Sigmoid colon (tissue), 7 donors: ENCODE measurements around the gene CLEC4D. TPM values are rescaled to one million over a fixed set of nuclear protein-coding genes. Genes with fewer than 3 reads are reported as not detected.

Source experiments
- DNase-seq: peaks from one replicate; pipeline ENCODE4 v3.0.0-alpha.2; 2019
- H3K27ac ChIP-seq, 4 donors: fragments of 200-600 bp; sonication (generic); one replicate each; pipeline ENCODE4 v1.5.1; 2016 to 2019; ENCODE audit warnings: mild to moderate bottlenecking in 1 of 4
- H3K27me3 ChIP-seq, 3 donors: fragments of 200-600 bp; sonication (generic); one replicate each; pipeline ENCODE4 v1.5.1; 2019; ENCODE audit warnings: mild to moderate bottlenecking in 1 of 3
- H3K36me3 ChIP-seq, 4 donors: fragments of 200-600 bp; sonication (generic); one replicate each; pipeline ENCODE4 v1.5.1; 2016 to 2019
- H3K4me1 ChIP-seq, 4 donors: fragments of 200-600 bp; sonication (generic); one replicate each; pipeline ENCODE4 v1.5.1; 2017 to 2019
- H3K4me3 ChIP-seq, 4 donors: fragments of 200-600 bp; sonication (generic); one replicate each; pipeline ENCODE4 v1.5.1; 2017 to 2019; ENCODE audit warnings: mild to moderate bottlenecking in 2 of 4, moderate library complexity in 1 of 4
- H3K9me3 ChIP-seq, 4 donors: fragments of 200-600 bp in 3 of 4; sonication (generic) in 3 of 4; one replicate each; pipeline versions ENCODE4 v1.5.1 to v1.6.1; 2013 to 2019
- CTCF ChIP-seq, 4 experiments: fragments of 450-650 bp in 3 of 4; fragments of 200-600 bp in 1 of 4; IDR thresholded peaks; one replicate each; pipeline ENCODE4 v1.5.1; 2016 to 2019; ENCODE audit warnings: antibody characterized with exemption in 4 of 4, mild to moderate bottlenecking in 3 of 4, moderate library complexity in 2 of 4
- EP300 ChIP-seq, 4 donors: sonication (generic); formaldehyde crosslinking; IDR thresholded peaks; one replicate each; pipeline ENCODE4 v1.6.1; 2017; ENCODE audit warnings: antibody characterized with exemption in 4 of 4
- POLR2A ChIP-seq, 2 donors: fragments of 450-650 bp; IDR thresholded peaks; one replicate each; pipeline ENCODE4 v1.6.1; 2016; ENCODE audit warnings: antibody characterized with exemption in 2 of 2, mild to moderate bottlenecking in 2 of 2, moderate library complexity in 2 of 2
- POLR2AphosphoS5 ChIP-seq, 4 donors: sonication (generic); formaldehyde crosslinking; IDR thresholded peaks; one replicate each; pipeline ENCODE4 v1.6.1; 2017; ENCODE audit warnings: antibody characterized with exemption in 4 of 4
- WGBS, 2 donors: extraction: QIAGEN DNeasy Blood & Tissue Kit; methylation state at CpG; one replicate each; pipeline ENCODE4 v1.1.7; 2013; 5-methylcytosine and 5-hydroxymethylcytosine counted together
- intact Hi-C: fragments of 100-400 bp; cut with DNase I; formaldehyde crosslinking; loops from one replicate; pipeline ENCODE4 v1.15.1; 2023
- polyA plus RNA-seq, 3 donors: library from polyadenylated mRNA; stranded (reverse); fragments of 200-250 nt; gene quantifications; one replicate each; pipeline ENCODE4 v1.2.3, GENCODE V29; 2013
- total RNA-seq, 4 donors: library from RNA; depleted of rRNA; stranded (reverse); fragments of >200 nt; gene quantifications; one replicate each; pipeline ENCODE4 v1.1.0, GENCODE V29; 2016
- donor health status: healthy with polysubstance abuse.
- donor health status: Bipolar disorder and iron deficiency.
- donor health status: healthy.

The CLEC4D gene
- total and polyA plus RNA-seq, 7 donors = 0.12 to 0.55 (median 0.29) TPM; not detected in 3

DNA sequence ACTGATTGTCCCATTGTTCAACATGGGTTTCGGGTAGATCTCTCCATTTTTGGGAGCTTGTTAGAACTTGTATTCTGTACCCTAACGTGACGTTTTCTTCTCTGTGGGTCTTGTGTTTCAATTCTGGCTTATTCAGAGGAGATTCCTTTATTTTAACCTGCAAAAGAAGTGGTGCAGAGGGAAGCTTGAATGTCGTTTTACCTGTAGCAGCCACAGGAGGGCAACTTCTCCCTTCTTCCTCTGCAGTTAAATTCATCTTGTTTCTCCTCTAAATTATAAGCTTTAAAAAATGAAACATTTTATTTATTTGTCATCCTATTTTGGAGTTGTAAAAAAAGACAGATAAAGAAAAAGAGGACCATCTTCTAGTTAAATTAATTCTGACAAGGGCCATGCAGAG is 13.7 kb upstream of the CLEC4D start:
- H3K4me3 ChIP-seq = no peak overlapping the region
- no peak overlapping the region for H3K27ac ChIP-seq
- H3K27me3 ChIP-seq = no peaks in the 10 kb centered on the region
- intact Hi-C loops = no loop called here
- no peaks in the 10 kb centered on the region for H3K4me1 ChIP-seq
- no peaks in the 10 kb centered on the region for H3K36me3 ChIP-seq
- no peak for DNase-seq
- 44 to 51% methylated on average over 4 of the region's 4 CpGs for WGBS, 2 donors
- H3K9me3 ChIP-seq = no peaks in the 10 kb centered on the region
- TF ChIP-seq POLR2AphosphoS5 (IDR thresholded peaks at IDR 0.05) (no peak), CTCF (IDR thresholded peaks at IDR 0.05) (no peak), EP300 (IDR thresholded peaks at IDR 0.05) (no peak), POLR2A (IDR thresholded peaks at IDR 0.05) (no peak)

- Histone ChIP-seq H3K36me3 (no peaks in the 10 kb centered on the region), H3K27me3 (no peaks in the 10 kb centered on the region), H3K4me1 (no peaks in the 10 kb centered on the region), H3K27ac (no peak overlapping the region), H3K4me3 (no peak overlapping the region), H3K9me3 (no peaks in the 10 kb centered on the region)
- DNase-seq = no peak
- intact Hi-C loops = no loop called here
- WGBS, 2 donors = 53 to 58% methylated on average over 3 of the region's 3 CpGs
- TF ChIP-seq POLR2A (IDR thresholded peaks at IDR 0.05) = no peak
- no peak for TF ChIP-seq CTCF (IDR thresholded peaks at IDR 0.05)
- TF ChIP-seq POLR2AphosphoS5 (IDR thresholded peaks at IDR 0.05) = no peak
- TF ChIP-seq EP300 (IDR thresholded peaks at IDR 0.05) = no peak
Measured at GRCh38 chr12:8501720-8502119, 11.6 kb upstream of the CLEC4D start.

- 89 to 91% methylated on average over 1 of the region's 1 CpG for WGBS, 2 donors
- intact Hi-C loops = no loop called here
Measured at GRCh38 chr12:8504351-8504750, 9.0 kb upstream of the CLEC4D start.

DNA sequence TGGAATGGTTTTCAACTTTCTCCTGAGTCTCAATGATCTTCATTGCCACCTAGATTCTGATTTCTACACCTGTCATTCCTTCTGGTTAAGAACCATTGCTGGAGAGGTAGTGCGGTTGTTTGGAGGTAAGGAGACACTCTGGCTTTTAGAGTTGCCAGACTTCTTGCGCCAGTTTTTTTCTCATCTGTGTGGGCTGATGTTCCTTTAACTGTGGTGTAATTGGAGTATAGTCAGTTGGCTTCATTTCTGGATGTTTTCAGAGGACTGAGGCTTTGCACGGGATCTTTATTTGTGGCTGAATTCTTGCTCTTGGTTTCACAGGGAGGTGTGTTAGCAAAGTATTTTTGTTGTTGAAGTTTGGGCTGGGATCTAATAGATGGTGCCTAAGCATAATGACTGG is 5.7 kb upstream of the CLEC4D start:
- no peaks in the 10 kb centered on the region for H3K4me1 ChIP-seq
- TF ChIP-seq POLR2AphosphoS5 (IDR thresholded peaks at IDR 0.05) (no peak), CTCF (IDR thresholded peaks at IDR 0.05) (no peak), EP300 (IDR thresholded peaks at IDR 0.05) (no peak), POLR2A (IDR thresholded peaks at IDR 0.05) (no peak)
- no peaks in the 10 kb centered on the region for H3K27me3 ChIP-seq
- intact Hi-C loops = no loop called here
- no peak overlapping the region for H3K4me3 ChIP-seq
- H3K9me3 ChIP-seq = no peaks in the 10 kb centered on the region
- no peak for DNase-seq
- H3K36me3 ChIP-seq = no peaks in the 10 kb centered on the region
- 84 to 94% methylated on average over 3 of the region's 3 CpGs for WGBS, 2 donors
- no peak overlapping the region for H3K27ac ChIP-seq

More at GRCh38 chr12:8504351-8504750, 9.0 kb upstream of the CLEC4D start:
- Histone ChIP-seq H3K4me1 (no peaks in the 10 kb centered on the region), H3K4me3 (no peak overlapping the region), H3K27me3 (no peaks in the 10 kb centered on the region), H3K9me3 (no peaks in the 10 kb centered on the region), H3K27ac (no peak overlapping the region), H3K36me3 (no peaks in the 10 kb centered on the region)
- no peak for DNase-seq
- no peak for TF ChIP-seq POLR2AphosphoS5 (IDR thresholded peaks at IDR 0.05)
- no peak for TF ChIP-seq POLR2A (IDR thresholded peaks at IDR 0.05)
- TF ChIP-seq CTCF (IDR thresholded peaks at IDR 0.05) = no peak
- TF ChIP-seq EP300 (IDR thresholded peaks at IDR 0.05) = no peak

DNA sequence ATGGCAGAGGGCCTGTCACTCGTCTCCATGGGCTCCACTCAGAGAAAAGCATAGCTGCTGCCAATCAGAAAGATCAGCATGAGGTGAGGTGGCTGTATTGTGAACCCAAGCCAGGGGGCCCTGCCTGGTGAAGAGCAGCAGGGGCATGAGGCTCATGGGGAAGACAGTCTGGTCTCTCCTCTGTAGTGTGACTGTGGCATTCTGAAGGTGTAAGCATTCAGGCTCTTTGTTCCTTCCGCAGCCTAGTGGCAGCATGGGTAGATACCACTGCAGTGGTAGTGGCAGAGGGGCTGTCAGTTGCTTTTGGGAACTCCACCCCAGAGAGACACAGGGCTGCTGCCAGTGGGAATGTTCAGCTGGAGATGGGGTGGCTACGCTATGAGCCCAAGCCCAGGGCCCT is 5.1 kb upstream of the CLEC4D start:
- WGBS, 2 donors = 76 to 85% methylated on average over 3 of the region's 3 CpGs
- no peak overlapping the region for H3K4me3 ChIP-seq
- no peak overlapping the region for H3K27ac ChIP-seq
- H3K9me3 ChIP-seq = no peaks in the 10 kb centered on the region
- no peaks in the 10 kb centered on the region for H3K4me1 ChIP-seq
- DNase-seq = no peak
- intact Hi-C loops = no loop called here
- H3K36me3 ChIP-seq = no peaks in the 10 kb centered on the region
- no peak for TF ChIP-seq CTCF (IDR thresholded peaks at IDR 0.05)
- TF ChIP-seq EP300 (IDR thresholded peaks at IDR 0.05) = no peak
- no peak for TF ChIP-seq POLR2AphosphoS5 (IDR thresholded peaks at IDR 0.05)
- no peak for TF ChIP-seq POLR2A (IDR thresholded peaks at IDR 0.05)
- H3K27me3 ChIP-seq = no peaks in the 10 kb centered on the region
